Liver (tissue), 9 donors: ENCODE data around the gene IMMT. TPM values are rescaled to one million over a fixed set of nuclear protein-coding genes. Genes with fewer than 3 reads are reported as not detected.

Experiments used
- DNase-seq: peaks from one replicate; pipeline ENCODE4 v3.0.0-alpha.2; 2017; ENCODE audit warnings: low spot score
- H3K27ac ChIP-seq, 2 donors: one replicate each; pipeline ENCODE4 v1.7.0; 2013; ENCODE audit warnings: inconsistent platforms in 2 of 2, low read length in 2 of 2, control low read depth in 1 of 2, low read depth in 1 of 2, mild to moderate bottlenecking in 1 of 2
- H3K27me3 ChIP-seq, 4 donors: one replicate each; pipeline versions ENCODE4 v1.6.1 to v1.7.0; 2013; ENCODE audit warnings: low read length in 3 of 4, inconsistent platforms in 1 of 4, mild to moderate bottlenecking in 1 of 4, moderate library complexity in 1 of 4; ENCODE audit not compliant: control insufficient read depth in 4 of 4, insufficient read depth in 4 of 4
- H3K36me3 ChIP-seq, 4 donors: one replicate each; pipeline versions ENCODE4 v1.6.1 to v1.7.0; 2013; ENCODE audit warnings: low read length in 3 of 4, mild to moderate bottlenecking in 3 of 4, low read depth in 1 of 4, moderate library complexity in 1 of 4; ENCODE audit not compliant: control insufficient read depth in 4 of 4, insufficient read depth in 3 of 4
- H3K4me1 ChIP-seq, 4 donors: one replicate each; pipeline versions ENCODE4 v1.6.1 to v1.7.0; 2013; ENCODE audit warnings: low read length in 3 of 4, mild to moderate bottlenecking in 3 of 4, moderate library complexity in 1 of 4; ENCODE audit not compliant: control insufficient read depth in 4 of 4, insufficient read depth in 4 of 4
- H3K4me3 ChIP-seq, 3 donors: one replicate each; pipeline versions ENCODE4 v1.6.1 to v1.7.0; 2013; ENCODE audit warnings: low read length in 3 of 3, control low read depth in 1 of 3, low read depth in 1 of 3, mild to moderate bottlenecking in 1 of 3
- H3K9ac ChIP-seq, 2 donors: one replicate each; pipeline ENCODE4 v1.7.0; 2013; ENCODE audit warnings: low read length in 2 of 2, mild to moderate bottlenecking in 2 of 2, moderate library complexity in 2 of 2, control low read depth in 1 of 2, low read depth in 1 of 2
- H3K9me3 ChIP-seq, 4 donors: one replicate each; pipeline versions ENCODE4 v1.6.1 to v1.7.0; 2013; ENCODE audit warnings: low read length in 3 of 4; ENCODE audit not compliant: control insufficient read depth in 4 of 4
- ATF3 ChIP-seq: IDR thresholded peaks from 2 replicates; pipeline ENCODE4 v1.6.1; 2016; ENCODE audit warnings: antibody characterized with exemption
- CTCF ChIP-seq: fragments of 150-350 bp; IDR thresholded peaks from 2 replicates; pipeline ENCODE4 v1.5.1; 2017; ENCODE audit warnings: improper control_type of control experiment, low read depth, low read length; ENCODE audit not compliant: missing input control
- FOXA1 ChIP-seq: IDR thresholded peaks from 2 replicates; pipeline ENCODE4 v1.6.1; 2016; ENCODE audit warnings: antibody characterized with exemption
- FOXA2 ChIP-seq: IDR thresholded peaks from 2 replicates; pipeline ENCODE4 v1.6.1; 2016; ENCODE audit warnings: antibody characterized with exemption
- GABPA ChIP-seq, 2 donors: IDR thresholded peaks in 1 of 2; conservative IDR thresholded peaks in 1 of 2; 2 replicates each; pipeline ENCODE4 v1.6.1; 2016; ENCODE audit warnings: antibody characterized with exemption in 2 of 2, mild to moderate bottlenecking in 1 of 2, moderate library complexity in 1 of 2
- HNF4A ChIP-seq, 2 donors: conservative IDR thresholded peaks; 2 replicates each; pipeline ENCODE4 v1.6.1; 2016; ENCODE audit warnings: antibody characterized with exemption in 2 of 2, mild to moderate bottlenecking in 2 of 2
- HNF4G ChIP-seq: IDR thresholded peaks from 2 replicates; pipeline ENCODE4 v1.6.1; 2016; ENCODE audit warnings: antibody characterized with exemption
- JUND ChIP-seq, 2 donors: IDR thresholded peaks; 2 replicates each; pipeline ENCODE4 v1.6.1; 2016; ENCODE audit warnings: antibody characterized with exemption in 2 of 2
- NR2F2 ChIP-seq: IDR thresholded peaks from 2 replicates; pipeline ENCODE4 v1.6.1; 2016; ENCODE audit warnings: antibody characterized with exemption
- RAD21 ChIP-seq, 2 donors: IDR thresholded peaks; 2 replicates each; pipeline ENCODE4 v1.6.1; 2016; ENCODE audit warnings: antibody characterized with exemption in 2 of 2, mild to moderate bottlenecking in 2 of 2
- REST ChIP-seq: IDR thresholded peaks from 2 replicates; pipeline ENCODE4 v1.6.1; 2016; ENCODE audit warnings: antibody characterized with exemption, mild to moderate bottlenecking
- RXRA ChIP-seq, 2 donors: IDR thresholded peaks; 2 replicates each; pipeline ENCODE4 v1.6.1; 2017 to 2018; ENCODE audit warnings: antibody characterized with exemption in 2 of 2, mild to moderate bottlenecking in 1 of 2
- SP1 ChIP-seq: IDR thresholded peaks from 2 replicates; pipeline ENCODE4 v1.6.1; 2018; ENCODE audit warnings: antibody characterized with exemption, mild to moderate bottlenecking
- TAF1 ChIP-seq: conservative IDR thresholded peaks from 2 replicates; pipeline ENCODE4 v1.6.1; 2016; ENCODE audit warnings: antibody characterized with exemption, mild to moderate bottlenecking
- YY1 ChIP-seq: IDR thresholded peaks from 2 replicates; pipeline ENCODE4 v1.6.1; 2016; ENCODE audit warnings: antibody characterized with exemption, mild to moderate bottlenecking
- ZBTB33 ChIP-seq: IDR thresholded peaks from 2 replicates; pipeline ENCODE4 v1.6.1; 2016; ENCODE audit warnings: antibody characterized with exemption
- WGBS: extraction: QIAGEN DNeasy Blood & Tissue Kit; methylation state at CpG from one replicate; pipeline ENCODE4 v1.1.7; 2013; 5-methylcytosine and 5-hydroxymethylcytosine counted together
- polyA plus RNA-seq, 2 donors: library from polyadenylated mRNA; stranded (reverse) in 1 of 2; unstranded in 1 of 2; fragments of 200-250 nt in 1 of 2; fragments of >200 nt in 1 of 2; fragmentation: Nextera tagmentation in 1 of 2; extraction: Ambion mirVana in 1 of 2; gene quantifications; one replicate each; pipeline versions ENCODE4 v1.2.1 to v1.2.3, GENCODE V29; 2013 to 2015
- total RNA-seq, 2 donors: library from RNA; depleted of rRNA; stranded (reverse); fragments of >200 nt; gene quantifications; one replicate each; pipeline ENCODE4 v1.2.3, GENCODE V29; 2014
- donor health status: healthy.
- donor health status: healthy.
- donor health status: healthy.
- donor health status: healthy.
- donor health status: healthy.

The IMMT gene
- total and polyA plus RNA-seq, 4 donors, result 38.3 to 49.1 (median 46.9) TPM

- TF ChIP-seq REST (no peak), HNF4G (peak; percentile 39)
Observed at GRCh38 chr2:86194751-86195054, 559 bp downstream of the IMMT start (continued).

- H3K4me1 ChIP-seq, result peaks cover 5 to 32% (median 22%) of the 10 kb centered on the region in 4 donors
- H3K4me3 ChIP-seq, result peak overlapping the region; percentile 65 to 83 (median 83)
- no peaks in the 10 kb centered on the region for H3K27me3 ChIP-seq
- 72% methylated on average over 7 of the region's 7 CpGs for WGBS
- no peak overlapping the region for H3K9ac ChIP-seq
- TF ChIP-seq SP1 (no peak), RXRA (IDR thresholded peaks at IDR 0.05) (no peak), JUND (IDR thresholded peaks at IDR 0.05) (no peak), HNF4A (conservative IDR thresholded peaks at IDR 0.05) (no peak), CTCF (no peak), FOXA2 (no peak), RAD21 (IDR thresholded peaks at IDR 0.05) (no peak), GABPA (IDR thresholded peaks at IDR 0.05 in 1 of 2, conservative IDR thresholded peaks at IDR 0.05 in 1 of 2) (no peak), ZBTB33 (no peak), NR2F2 (no peak), TAF1 (no peak), HNF4G (no peak), YY1 (no peak), ATF3 (no peak), REST (no peak), FOXA1 (no peak)
- no peaks in the 10 kb centered on the region for H3K9me3 ChIP-seq
- no peak for DNase-seq
- H3K27ac ChIP-seq, result peak overlapping the region in 1 of 2 donors; percentile 96
- peaks cover 0 to 2% (median 0%) of the 10 kb centered on the region in 4 donors for H3K36me3 ChIP-seq
Observed at GRCh38 chr2:86193901-86194567, 1.2 kb downstream of the IMMT start.
